Measurements from ENCODE around the gene WDR70.
"Not testable (repeated sequence)": the region's sequence is repeated elsewhere in the genome, so short reads cannot be mapped to it uniquely, and the experiment has no call there.

Gene WDR70

DNA sequence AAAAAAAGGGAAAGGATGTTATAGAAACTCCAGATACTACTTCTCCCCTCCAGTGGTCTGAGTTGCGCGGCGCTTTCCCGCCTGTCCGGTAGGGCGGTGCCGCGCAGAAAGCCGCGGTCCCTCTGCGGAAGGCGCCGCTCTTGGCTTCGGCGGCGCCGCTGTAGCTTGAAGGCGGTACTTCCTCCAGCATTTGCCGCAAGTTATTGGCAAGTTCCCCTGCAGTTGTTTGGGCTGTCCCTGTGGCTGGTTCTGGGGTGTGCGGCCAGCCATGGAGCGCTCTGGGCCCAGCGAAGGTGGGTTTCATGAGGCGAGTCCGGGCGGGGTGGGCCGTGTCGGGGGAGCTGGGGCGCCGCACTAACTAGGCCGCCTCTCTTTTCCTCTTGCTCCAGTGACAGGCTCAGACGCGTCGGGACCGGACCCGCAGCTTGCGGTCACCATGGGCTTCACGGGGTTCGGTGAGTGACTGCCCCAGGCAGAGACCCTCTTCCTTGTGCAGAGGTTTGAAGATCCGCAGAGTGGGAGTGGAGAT, at the start of gene WDR70:
TSS of gene WDR70 (plus strand) at position 219 of the 529 bp plus-strand sequence. CDS start at position 269, 50 bp downstream.
- DNase-seq: peak; percentile 94

DNA sequence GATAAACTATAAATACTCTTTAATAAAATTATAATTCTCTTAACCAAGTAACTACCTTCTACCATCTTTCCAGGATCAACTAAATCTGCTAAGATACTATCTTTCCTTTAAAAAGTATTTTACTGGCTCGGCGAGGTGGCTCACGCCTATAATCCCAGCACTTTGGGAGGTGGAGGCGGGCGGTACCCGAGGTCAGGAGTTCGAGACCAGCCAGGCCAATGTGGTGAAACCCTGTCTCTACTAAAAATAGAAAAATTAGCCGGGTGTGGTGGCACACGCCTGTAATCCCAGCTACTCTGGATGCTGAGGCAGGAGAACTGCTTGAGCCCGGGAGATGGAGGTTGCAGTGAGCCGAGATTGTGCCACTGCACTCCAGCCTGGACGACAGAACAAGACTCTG, 44.4 kb upstream of the WDR70 start:
- DNase-seq: not testable (repeated sequence)

DNA sequence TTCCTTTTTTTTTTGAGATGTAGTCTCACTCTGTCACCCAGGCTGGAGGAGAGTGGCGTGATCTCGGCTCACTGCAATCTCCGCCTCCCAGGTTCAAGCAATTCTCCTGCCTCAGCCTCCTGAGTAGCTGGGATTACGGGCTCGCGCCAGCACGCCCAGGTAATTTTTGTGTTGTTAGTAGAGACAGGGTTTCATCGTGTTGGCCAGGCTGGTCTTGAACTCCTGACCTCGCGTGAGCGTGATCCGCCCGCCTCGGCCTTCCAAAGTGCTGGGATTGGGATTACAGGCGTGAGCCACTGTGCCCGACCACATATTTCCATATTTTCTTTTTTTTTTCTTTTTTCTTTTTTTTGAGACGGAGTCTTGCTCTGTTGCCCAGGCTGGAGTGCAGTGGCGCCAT, 36.4 kb upstream of the WDR70 start:
- DNase-seq: not testable (repeated sequence)

DNA sequence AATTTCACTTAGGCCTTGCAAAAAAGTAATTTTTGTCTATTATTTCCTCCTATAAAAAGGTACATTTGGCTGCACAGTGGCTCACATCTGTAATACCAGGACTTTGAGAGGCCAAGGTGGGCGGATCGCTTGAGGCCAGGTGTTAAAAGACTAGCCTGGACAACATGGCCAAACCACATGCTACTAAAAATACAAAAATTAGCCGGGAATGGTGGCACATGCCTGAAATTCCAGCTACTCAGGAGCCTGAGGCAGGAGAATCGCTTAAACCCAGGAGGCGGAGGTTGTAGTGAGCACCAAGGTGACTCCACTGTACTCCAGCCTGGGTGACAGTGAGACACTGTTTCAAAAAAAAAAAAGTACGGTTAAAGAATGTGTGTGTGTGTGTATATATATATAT, 24.0 kb upstream of the WDR70 start:
- no peak for DNase-seq

DNA sequence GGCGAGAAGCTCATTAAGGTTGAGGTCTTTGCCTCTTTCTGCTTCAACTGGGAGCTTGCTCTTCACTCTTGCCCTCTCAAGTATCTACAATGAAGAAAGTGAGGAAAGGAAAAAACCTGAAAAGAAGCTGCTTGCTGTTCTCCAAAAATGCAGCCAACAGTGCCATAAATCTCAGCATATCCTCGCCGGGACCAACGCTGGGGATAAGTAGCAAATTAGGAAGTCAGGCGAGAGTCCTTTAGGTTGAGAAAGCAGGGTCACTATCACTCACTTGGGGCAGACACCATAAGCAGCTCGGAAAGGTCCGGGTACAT, 8.6 kb upstream of the WDR70 start:
- DNase-seq: no peak

DNA sequence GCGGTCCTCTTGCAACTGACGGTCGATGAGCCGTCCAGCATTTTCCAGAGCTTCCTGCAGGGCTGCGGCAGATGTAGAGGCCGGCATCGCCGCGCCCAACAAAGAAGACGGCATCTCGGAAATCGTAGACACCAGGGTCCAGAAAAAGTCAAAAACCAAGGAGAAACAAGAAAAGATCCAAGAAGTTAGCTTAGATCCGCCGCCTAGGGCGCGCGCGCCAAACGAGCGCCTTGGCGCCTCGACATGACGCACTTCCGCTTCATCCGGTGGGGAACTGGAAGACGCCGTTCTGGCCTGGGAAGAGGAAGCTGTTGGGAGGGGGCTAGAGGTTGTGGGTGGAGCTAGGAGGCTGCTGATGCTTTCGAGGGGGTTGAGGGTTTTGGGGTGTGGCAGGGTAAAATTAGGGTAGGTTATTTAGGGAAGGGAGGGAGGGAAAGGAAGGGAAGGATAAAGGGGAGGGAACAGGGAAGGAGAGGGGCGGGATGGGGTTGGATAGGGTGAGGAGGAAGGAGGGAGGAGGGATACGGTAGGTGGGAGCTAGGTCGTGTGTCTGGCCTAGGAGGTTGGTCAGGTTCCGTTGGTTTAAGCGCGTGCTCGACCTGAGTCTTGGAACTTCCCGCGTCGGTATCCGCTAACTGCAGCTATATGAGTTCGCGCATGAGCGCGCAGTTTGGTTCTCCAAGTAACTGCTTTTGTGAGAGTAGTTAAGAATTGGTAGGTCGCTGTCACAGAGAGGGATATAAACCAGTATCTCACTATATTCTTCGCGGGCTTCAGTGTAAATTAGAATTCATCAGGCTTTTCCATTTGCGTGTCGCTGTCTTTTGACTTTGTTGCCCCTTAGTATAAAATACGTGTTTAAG, 8.0 kb upstream of the WDR70 start, which contains the start of gene NUP155:
TSS of gene NUP155 (minus strand) at position 243 of the 863 bp plus-strand sequence. CDS start at position 114, 129 bp downstream.
- peak; percentile 94 for DNase-seq

DNA sequence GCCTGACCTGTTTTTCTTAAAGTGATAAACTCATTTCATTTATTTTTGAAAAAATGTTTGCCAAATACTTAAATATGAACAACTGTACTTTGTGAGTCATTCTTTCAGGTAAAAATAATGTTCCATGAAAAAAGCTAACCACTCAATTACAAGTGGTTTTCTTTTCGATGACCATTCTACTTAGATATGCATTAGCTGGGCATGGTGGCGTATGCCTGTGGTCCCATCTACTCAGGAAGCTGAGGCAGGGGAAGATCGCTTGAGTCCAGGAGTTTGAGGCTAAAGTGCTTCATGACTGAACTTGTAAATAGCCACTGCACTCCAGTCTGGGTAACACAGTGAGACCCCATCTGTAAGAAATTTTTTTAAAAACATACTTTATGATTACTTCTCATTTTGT, 4.0 kb upstream of the WDR70 start:
- DNase-seq: no peak

DNA sequence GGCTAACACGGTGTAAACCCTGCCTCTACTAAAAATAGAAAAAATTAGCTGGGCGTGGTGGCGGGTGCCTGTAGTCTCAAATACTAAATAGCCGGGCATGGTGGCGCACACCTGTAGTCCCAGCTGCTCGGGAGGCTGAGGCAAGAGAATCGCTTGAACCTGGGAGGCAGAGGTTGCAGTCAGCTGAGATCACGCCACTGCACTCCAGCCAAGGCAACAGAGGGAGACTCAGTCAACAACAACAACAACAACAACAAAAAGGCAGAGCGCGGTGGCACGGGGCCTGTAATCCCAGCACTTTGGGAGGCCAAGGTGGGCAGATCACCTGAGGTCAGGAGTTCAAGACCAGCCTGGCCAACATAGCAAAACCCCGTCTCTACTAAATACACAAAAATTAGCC, 1.1 kb upstream of the WDR70 start:
- DNase-seq: not testable (repeated sequence)

DNA sequence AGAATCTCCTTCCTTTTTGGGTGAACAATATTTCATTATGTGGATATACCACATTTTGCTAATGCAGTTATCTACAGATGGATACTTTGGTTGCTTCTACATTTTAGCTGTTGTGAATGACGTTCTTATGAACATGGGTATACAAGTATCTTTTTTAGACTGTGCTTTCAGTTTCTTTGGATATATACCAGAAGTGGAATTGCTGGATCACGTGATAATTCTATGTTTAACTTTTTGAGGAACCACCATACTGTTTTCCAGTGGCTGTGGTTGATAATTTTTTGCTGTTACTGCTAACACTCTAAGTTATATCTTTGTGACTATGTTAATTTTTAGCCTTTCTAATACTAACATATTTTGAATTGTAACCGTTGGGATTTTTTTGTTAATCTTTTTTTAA, 12.5 kb downstream of the WDR70 start:
- DNase-seq: no peak

DNA sequence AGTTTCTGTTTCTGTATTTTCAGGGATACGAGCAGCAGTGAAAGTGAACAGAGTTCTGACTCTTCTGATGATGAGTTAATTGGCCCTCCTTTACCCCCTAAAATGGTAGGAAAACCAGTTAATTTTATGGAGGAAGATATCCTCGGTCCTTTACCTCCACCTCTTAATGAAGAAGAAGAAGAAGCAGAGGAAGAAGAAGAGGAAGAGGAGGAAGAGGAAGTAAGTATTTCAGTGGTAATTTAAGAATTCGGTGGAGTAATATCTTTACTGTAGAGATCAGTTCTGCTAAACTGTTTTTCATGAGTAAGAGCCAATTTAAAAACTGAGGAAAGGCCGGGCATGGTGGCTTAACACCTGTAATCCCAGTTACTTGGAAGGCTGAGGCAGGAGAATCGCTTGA, 17.2 kb downstream of the WDR70 start:
- DNase-seq: no peak

DNA sequence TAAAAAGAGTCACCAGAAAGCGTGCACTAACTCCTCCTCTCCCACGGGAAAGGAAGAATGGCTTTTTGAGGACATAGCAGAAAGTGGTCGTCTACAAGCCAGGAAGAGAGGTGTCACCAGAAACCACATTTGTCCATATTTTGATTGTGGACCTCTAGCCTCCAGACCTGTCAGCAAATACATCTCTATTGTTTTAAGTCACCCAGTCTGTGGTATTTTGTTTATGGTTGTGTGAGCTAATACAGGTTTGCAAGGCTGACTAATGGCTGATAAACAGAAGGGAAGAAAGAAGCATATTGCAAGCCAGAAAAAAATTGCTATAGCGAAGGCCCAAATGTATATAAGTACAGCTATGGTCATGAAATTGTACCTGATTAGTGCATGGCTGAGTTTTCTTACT, 21.4 kb downstream of the WDR70 start:
- DNase-seq: no peak

DNA sequence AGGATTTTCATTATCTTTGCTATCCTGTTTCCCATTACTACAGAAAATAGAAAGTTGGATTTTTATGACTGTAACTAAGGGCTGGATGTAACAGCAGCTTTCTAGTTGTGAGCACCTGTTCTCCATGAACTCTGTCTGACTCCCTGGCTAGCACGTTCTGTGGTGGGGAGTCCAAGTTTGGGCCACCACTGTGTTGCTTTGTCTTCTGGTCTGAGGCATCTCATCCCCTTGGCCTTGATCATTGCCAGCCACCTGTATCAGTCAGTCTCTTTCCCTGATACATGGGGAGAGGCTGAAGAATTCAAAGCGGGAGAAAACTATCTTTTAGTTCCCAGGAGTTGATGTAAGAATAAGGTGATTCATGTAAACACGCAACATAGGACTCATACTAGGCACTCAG, 33.4 kb downstream of the WDR70 start:
- no peak for DNase-seq

DNA sequence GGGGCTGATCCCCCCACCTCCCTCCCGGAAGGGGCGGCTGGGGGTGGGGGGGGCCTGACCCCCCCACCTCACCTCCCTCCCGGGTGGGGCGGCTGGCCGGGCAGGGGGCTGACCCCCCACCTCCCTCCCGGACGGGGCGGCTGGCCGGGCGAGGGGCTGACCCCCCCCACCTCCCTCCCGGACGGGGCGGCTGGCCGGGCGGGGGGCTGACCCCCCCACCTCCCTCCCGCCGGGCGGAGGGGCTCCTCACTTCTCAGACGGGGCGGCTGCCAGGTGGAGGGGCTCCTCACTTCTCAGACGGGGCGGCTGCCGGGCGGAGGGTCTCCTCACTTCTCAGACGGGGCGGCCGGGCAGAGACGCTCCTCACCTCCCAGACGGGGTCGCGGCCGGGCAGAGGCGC, 36.3 kb downstream of the WDR70 start:
- not testable (repeated sequence) for DNase-seq

DNA sequence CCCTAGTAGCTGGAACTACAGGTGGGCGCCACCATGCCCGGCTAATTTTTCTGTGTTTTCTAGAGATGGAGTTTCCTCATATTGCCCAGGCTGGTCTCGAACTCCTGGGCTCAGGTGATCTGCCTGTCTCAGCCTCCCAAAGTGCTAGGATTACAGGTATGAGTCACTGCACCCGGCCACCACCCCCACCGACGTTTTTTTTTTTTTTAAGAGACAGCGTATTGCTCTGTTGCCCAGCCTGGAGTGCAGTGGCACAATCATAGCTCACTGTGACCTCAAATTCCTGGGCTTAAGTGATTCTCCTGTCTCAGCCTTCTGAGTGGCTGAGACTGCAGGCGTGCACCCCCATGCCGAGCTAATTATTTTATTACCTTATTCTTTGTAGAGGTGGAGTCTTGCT, 38.2 kb downstream of the WDR70 start:
- DNase-seq: no peak

DNA sequence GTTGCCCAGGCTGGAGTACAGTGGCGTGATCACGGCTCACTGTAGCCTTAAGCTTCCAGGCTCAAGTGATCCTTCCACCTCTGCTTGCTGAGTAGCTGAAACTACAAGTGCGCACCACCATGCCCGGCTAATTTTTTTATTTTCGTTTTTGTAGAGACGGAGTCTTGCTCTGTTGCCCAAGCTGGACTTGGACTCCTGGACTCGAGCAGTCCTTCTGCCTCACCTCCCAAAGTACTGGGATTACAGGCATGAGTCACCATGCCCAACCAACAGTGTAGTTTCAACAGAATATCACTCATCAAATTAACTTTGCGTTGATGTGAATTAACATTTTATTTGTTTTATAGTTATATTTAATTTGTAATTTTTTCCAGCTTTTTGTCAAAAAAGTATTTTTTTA, 45.3 kb downstream of the WDR70 start:
- DNase-seq: no peak

DNA sequence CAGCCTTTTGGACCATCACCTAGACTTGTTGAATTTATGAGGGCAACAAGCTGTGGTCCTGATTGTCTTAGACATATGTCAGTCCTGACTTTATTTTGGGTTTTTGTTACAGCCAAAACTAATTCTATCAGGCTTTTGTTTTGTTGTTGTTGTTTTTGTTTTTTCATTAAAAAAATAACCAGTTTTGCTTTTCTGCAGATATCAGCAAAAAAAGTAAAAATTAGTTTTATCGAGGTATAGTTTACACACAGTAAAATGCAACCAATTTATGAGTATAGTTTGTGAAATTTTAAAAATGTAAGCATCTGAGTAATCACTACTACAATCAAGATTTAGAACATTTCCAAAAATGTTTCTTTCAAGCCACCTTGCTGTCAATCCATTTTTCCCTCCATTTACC, 48.9 kb downstream of the WDR70 start:
- DNase-seq: no peak

DNA sequence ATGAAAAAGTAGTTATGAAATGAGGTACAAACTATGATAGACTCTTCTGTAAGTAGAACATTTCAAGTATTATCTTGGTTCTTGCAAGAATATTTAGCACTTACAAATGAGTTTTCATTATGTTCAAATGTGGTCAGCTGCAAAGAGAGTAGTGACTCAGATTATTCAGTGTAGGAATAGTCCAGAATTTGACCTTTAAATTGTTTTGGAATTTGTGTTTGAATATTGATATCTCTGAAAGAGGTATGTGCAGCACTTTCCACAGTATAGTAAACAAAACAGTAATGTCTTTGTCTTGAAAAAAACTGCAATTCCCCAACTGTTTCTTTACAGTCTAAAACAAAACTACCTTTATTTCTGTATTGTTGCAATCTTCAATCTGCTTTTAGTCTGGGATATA, 56.1 kb downstream of the WDR70 start:
- no peak for DNase-seq

DNA sequence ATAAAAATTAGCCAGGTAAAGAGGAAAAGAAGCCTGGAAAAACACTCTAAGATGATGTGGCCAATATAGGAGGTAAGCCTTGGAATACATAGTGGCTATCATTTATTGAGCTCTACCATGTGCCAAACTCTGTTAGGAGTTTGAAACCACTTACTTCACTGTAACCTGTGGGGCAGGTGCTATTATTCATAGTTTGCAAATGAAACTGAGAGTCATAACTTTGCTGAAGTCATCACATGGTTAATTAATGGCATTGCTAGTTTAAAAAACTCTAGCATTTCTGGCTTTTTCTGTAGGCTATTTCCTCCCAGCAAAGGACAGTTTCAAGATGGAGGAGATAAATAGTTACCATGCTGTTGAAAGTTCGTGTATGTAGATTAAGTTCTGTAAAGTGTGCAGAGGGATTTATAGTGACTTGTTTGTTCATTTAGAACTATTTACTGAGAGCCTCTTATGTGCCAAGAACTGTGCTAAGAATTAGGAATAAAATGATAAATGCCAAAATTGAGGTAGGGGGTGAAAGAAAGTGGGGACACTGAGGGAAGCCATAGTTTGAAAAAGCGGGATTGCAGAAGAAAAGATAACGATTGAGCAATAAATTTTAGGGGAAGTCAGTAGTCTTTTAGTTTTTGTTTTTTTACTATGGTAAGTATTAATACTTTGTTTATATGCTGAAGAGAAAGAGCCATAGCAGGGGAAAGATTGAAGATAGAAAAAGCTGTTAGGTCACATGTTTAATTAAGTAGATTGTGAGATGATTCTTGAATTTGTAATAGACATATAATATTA, 57.2 kb downstream of the WDR70 start:
- DNase-seq: no peak

DNA sequence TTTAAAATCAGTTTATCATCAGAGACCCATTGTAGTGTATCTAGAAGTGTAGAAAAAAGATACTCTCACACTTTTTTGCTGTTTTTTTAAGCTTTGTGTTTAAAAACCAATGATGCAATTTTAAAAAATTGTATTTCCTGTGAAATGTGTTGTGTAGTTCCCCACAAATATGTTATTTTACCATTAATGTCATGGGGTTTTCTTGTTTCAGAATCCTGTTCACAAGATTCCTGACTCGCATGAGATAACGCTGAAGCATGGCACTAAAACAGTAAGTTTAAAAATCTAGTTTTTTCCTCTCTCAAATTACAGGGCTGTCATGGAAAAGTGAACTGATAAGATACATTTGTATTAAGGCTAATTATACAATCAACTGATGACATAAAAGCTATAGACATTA, 58.6 kb downstream of the WDR70 start:
- no peak for DNase-seq

DNA sequence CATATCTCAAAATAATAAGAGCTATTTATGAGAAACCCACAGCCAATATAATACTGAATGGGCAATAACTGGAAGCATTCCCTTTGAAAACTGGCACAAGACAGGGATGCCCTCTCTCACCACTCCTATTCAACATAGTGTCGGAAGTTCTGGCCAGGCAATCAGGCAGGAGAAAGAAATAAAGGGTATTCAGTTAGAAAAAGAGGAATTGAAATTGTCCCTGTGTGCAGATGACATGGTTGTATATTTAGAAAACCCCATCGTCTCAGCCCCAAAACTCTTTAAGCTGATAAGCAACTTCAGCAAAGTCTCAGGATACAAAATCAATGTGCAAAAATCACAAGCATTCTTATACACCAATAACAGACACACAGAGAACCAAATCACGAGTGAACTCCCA, 66.7 kb downstream of the WDR70 start:
- DNase-seq: not testable (repeated sequence)

DNA sequence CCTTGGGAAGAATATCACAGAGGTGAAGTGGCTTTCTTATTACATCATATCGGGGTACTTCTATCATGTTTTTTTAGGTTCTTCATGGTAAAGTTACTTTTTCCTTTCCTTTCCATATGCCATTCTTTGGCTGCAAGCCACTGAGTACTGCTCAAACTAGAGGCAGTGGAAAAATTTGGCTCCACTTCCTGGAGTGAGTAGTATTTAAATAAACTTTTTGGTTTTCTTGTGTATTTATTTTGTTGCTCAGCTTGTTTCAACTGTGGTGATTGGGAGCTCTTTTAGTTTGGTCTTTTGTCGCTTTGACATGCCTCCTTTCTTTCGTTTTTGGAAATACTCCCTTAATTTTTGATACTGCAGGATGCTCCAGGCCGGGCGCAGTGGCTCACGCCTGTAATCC, 69.8 kb downstream of the WDR70 start:
- no peak for DNase-seq

DNA sequence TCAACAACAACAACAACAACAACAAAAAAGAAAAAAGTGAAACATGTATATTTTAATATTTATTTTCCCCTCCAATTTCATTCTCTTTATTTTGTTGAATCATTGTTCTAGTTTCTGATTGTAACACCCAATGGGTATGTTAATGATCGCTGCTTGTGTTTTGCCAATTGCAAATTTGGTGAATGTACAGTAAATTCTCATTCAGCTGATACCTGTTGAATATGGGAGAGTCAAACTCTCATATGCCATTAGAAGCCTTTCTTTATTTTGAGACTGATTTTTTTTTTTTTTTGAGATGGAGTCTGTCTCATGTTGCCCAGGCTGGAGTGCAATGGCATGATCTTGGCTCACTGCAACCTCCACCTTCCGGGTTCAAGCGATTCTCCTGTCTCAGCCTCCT, 72.9 kb downstream of the WDR70 start:
- not testable (repeated sequence) for DNase-seq

DNA sequence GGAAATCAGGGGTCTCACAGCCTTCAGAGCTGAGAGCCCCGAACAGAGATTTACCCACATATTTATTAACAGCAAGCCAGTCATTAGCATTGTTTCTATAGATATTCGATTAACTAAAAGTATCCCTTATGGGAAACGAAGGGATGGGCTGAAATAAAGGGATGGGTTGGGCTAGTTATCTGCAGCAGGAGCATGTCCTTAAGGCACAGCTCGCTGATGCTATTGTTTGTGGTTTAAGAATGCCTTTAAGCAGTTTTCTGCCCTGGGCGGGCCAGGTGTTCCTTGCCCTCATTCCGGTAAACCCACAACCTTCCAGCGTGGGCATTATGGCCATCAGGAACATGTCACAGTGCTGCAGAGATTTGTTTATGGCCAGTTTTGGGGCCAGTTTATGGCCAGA, 74.1 kb downstream of the WDR70 start:
- DNase-seq: not testable (repeated sequence)

Measured in NCI-H774 (cell line).